ENCODE measurements around the gene DOK7.

Gene DOK7

DNA sequence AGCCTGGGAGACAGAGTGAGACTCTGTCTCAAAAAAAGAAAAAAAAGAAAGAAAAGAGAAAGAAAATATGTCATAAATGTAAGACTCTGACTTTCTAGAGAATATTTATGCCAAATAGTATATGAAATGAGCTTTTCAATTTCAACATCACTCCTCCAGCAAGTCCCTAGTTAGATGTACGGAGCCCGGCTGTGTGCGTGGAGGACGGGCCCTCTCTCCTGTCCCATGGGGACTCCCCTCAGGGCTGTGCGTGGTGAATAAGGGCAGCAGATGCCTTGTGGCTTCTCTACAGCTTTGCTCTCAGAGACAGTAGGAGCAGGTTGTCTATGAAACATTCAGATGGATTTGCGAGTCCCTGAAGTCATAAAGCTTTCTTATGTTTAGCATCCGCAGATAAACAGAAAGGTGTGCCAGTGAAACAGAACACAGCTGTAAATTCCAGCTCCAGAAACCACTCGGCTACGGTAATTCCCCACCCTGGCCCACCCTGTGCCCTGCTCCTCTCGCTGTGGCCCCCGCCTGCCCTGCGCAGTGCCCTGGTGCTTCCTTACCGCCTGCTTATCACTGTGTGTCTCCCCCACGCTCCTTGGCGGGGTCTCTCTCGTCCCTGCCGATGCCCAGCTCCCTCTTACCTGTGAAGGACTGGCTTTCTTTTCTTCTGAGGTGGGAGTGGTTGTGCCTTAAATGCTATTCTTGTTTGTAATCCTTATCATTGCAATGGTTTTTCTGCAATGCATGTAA lies 35.2 kb upstream of the DOK7 start:
- no peak for DNase-seq (ENCODE audit: low read depth)

DNA sequence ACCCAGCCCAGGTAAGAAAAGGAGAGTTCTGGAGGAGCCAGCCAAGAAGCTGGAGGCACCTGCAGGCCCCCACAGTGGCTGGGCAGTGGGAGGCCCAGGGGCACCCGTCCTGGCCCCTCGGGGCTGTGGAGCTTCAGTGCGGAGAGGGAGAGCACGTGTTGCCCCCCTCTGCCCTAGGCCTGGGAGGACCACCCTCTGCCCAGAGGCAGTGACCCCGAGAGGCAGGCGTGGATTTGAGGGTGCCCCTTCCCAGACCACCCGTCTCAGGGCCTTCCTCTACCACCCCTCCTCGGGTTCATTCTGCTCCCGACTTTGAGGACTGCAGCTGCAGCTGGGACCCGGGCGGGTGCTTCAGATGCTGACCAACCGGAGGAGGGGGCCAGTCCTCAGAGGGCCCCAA lies 33.5 kb upstream of the DOK7 start:
- no peak for DNase-seq (ENCODE audit: low read depth)

DNA sequence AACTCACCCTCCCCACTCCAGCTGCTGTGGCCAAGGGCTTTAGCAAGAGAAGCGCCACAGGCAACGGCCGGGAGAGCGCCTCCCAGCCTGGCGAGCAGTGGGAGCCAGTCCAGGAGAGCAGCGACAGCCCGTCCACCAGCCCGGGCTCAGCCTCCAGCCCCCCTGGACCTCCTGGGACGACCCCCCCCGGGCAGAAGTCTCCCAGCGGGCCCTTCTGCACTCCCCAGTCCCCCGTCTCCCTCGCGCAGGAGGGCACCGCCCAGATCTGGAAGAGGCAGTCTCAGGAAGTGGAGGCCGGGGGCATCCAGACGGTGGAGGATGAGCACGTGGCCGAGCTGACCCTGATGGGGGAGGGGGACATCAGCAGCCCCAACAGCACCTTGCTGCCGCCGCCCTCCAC lies 32.6 kb upstream of the DOK7 start:
- no peak for DNase-seq (ENCODE audit: low read depth)

DNA sequence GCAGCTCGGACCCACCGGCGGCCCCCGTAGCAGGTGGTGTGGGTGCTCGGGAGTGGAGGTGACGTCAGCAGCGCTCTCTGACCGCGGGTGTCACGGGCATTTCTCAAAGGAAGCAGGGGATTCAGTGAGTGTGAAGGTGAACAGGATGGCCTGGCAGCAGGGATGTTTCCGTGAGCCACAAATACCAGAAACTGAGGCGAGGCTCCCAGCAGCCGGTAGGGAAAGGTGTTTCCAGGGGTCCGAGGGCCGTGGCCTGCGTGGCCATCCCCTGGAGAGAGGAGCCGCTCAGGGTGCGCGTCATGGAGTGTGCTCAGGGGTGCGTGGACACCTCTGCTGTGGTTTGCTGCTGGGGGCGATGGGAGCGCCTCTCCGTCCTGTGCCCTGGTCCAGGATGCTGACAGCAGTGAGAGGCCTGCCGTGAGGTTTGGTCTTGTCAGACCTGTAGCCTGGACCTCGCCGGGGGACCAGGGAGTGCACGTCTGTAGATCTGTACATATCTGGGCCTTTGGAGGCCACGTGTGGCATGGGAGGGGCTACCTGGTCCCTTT lies 31.6 kb upstream of the DOK7 start:
- no peak for DNase-seq (ENCODE audit: low read depth)

DNA sequence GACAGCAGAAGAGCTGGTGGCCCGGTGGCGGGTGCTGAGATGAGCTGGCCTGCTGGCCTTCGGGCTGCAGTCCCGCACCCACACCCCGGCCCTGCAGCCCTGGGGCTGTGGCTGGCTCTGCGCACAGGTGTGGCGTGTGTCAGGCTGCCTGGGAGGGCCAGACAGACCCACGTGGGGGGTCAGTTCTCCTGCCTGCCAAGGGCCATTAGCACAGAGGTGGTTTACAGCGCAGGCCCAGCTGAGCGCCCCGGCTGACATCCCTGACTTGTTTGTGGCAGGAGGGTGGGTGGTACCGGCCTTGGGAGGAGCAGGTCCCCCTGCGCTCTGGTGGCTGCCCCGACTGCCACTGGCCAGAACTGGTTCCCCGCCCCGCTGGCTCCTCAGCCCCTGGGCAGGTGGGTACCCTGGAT lies 30.7 kb upstream of the DOK7 start:
- DNase-seq (ENCODE audit: low read depth) = no peak

DNA sequence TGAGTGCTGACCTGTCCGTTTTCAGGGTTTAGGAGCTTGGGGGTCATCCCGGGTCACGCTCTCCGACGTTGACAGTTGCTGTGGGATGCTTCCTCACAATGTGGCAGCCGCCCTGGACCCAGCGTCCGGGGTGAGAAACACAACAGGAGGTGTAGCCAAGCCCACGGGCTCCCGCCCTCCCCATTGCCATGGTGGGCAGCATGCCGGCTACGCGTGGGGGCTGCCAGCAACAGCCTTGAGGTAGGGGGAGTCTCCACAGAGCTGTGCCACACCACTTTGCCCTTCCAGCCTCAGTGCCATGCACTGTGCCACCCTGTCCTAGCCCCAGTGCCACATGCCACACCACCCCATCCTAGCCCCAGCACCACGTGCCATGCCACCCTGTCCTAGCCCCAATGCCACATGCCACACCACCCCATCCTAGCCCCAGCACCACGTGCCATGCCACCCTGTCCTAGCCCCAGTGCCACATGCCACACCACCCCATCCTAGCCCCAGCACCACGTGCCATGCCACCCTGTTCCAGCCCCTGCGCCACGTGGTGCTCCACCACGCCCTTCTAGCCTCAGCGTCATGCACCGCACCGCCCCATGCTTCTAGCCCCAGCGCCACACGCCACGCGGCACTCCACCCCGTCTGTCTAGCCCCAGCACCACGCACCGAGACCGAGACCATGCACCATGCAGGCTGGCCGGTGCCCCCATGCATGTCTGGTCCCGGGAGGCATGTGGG lies 29.8 kb upstream of the DOK7 start:
- no peak for DNase-seq (ENCODE audit: low read depth)

DNA sequence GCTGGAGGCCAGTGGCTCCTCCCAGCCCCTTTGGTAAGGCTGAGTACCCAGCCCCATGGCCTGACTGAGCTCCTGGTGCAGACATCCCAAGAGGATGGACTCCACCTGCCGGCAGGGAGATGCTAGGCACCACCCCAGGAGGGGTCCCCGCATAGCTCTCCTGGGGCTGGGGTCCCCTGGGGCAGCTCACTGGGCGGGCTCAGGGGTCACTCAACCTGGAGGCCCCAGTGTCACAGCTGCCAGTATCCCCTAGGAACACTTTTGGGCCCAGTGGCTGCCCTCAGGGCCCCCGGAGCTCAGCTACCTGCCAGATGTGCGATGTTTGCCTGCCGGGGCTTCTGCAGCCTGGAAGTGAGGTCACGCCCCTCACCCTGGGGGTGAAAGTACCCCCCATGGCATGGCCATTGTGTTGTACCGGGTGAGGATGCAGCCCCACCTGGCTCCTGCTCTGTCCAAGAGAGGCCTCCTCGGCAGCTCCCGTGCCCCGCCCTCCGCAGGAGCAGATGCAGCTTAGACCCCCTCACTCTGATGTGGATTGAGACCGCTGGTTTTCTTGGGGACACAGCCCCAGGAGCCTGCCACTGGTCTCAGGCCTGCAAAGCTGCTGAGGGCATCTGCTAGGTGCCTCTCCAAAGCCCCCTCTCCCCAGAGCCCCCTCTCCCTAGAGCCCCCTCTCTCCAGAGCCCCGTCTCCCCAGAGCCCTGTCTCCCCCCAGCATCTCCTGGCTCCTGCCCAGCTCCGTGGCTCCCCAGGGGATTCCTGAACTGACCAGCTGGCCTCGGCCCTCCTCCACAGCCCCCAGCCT lies 28.0 kb upstream of the DOK7 start:
- no peak for DNase-seq (ENCODE audit: low read depth)

DNA sequence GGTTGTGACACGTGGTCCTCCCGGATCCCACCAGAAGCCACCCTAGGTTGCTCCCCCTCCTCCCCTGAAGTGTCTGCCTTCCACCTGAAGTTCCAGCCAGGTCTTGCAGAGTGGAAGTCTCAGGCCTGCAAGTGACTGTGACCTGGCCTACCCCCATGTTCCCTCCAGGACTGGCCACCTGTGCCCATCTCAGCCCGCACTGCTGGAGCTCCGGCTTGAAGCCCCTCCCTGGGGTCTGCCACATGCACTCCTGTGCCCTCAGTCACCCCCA lies 27.5 kb upstream of the DOK7 start:
- no peak for DNase-seq (ENCODE audit: low read depth)

DNA sequence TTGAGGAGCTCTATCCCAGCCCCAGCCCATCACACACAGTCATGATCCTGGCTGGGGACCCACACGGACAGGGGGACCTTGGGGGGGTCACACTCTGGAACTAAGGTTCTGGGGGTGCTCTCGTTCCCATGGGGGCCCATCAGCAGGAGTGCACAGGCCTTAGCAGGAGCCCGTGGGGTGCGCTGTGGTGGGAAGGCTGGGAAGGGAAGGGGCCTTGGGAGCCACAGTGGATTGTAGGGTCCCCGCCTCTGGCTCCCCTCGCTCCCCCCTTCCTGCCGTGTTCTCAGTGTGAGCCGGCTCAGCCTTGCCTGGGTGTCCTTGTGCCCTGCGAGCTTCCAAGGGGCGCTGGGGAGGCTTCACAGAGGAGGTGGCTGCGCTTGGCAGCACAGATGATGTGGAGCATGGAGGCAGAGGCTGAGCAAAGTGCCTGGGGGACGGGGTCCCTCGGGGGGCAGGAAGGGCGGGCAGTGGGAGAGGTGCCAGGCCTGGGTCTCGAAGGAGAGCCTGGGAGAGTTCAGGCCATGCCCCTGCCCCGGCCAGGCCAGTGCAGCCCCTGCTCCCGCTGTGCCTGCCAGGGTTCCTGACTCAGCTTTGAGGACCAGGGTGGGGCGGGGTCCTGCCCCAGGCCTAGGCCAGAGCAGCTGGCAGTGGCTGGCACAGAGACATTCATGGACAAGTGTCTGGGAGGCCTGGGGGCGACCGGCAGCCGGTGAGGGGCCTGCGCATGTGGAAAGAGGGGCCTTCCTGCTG lies 26.9 kb upstream of the DOK7 start:
- DNase-seq (ENCODE audit: low read depth) = no peak

DNA sequence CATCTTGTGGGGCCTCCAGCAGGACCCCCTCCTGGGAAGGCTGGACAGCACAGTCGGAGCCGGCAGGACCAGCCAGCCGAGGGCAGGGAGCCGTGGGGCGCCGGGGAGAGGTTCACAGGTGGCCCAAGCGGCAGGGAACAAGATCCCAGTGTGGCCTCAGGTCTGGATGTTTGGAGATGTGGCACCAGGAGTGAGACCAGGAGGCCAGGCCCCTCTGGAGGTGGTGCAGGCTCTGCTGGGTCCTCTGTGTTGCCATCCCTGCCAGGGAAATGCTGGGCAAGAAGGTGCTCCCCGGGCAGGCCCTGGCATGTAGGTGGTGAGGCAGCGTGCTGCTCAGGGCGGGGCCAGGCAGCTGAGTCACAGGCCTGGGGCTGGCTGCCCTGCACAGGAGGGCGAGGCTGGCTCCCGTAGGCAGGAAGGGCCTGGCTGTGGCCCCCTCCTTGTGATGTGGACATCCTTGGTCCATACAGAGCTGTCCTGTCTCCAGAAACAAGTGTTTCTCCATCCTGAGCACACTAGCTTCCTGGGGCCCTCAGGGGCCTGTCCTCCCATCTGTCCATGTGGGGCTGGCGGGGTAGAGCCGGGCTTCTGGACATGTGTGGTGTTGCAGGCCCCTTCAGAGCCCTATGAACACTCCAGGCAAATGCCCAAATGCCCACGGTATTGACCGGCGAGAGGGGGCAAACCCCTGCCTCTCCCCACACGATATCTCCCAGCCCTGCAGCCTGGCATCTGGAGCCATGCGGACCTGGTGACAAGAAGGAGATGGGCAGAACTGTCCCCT lies 26.1 kb upstream of the DOK7 start:
- no peak for DNase-seq (ENCODE audit: low read depth)

DNA sequence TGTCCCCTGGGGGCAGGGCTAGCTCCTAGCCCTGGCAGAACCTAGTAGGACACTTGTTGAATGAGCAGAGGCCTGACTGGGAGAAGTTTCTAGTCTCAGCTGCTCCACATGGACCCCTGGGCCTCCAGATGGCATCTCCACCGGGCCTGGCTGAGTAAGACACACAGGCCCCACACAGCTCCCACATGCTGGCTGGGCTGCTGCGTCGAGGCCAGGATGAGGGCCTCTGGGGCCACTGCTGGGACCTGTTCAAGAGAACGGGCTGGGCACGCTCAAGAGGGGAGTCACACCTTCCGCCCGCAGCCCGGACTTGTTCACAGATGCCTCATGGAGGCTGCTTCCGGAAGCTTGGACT lies 25.5 kb upstream of the DOK7 start:
- DNase-seq (ENCODE audit: low read depth) = no peak

DNA sequence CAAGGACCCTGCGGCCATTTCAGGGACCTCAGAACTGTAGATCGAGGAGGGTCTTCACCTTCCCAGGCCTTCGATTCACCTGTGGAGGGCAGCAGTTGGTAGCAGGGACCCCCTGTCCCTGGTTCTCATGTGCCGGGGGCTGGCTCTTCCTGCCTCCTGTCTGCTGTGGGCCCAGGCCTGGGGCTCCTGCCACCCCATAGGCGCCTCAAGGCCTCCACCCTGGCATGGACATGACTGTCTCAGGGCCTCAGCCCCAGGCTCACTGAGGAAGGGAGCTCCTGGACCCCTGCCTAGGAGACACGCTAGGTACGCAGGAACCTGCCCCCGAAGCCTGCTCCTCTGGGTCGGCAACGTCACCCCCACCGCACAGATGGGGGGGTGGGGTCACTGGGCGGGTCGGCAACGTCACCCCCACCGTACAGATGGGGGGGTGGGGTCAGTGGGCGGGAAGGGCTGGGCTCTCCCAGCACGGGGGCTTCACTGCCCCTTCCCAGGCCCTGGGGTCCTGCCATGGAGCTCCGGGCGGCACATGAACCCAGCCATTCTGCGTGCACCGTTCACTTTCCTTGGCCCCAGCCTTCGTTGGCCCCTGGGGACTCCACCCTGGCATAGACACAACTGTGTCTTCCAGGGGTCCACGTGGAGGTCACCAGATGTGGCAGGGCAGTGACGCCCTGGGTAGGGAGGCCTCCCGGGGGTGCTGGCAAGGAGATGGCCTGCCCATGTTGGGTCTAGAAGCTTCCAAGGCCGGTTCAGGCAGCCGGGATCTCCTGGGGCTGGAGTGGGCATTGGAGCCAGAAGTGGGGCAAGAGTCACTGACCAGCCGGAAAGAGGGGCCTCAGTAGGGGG lies 24.9 kb upstream of the DOK7 start:
- no peak for DNase-seq (ENCODE audit: low read depth)

DNA sequence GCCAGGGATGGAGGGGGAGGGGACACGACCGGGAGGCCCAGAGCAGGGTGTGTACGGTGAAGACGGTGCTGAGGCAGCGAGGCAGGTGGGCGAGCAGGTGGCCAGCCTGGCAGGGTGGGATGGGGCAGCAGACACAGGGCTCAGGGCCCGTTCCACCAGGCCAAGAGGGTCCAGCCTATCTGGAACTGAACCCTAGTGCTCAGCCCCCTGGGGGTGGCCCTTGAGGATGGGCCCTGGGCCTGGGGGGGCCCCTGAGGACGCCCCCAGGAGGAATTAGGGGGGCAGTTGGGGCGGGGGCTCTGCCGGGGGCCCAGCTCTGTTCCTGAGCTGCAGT lies 24.3 kb upstream of the DOK7 start:
- DNase-seq (ENCODE audit: low read depth) = no peak

DNA sequence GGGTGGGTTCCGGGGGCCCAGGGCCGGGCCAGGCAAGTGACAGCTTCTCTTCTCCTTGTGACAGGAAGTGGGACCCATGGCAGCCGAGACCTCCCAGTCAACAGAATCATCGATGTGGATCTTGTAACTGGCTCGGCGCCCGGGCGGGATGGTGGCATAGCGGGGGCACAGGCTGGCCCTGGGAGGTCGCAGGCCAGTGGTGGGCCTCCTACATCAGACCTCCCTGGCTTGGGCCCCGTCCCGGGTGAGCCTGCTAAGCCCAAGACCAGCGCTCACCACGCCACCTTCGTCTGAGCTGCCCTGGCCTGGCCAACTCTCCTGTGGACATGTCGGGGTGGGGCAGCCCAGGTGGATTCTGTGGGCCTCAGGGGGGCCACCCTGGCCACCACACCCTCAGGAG lies 23.7 kb upstream of the DOK7 start:
- no peak for DNase-seq (ENCODE audit: low read depth)

DNA sequence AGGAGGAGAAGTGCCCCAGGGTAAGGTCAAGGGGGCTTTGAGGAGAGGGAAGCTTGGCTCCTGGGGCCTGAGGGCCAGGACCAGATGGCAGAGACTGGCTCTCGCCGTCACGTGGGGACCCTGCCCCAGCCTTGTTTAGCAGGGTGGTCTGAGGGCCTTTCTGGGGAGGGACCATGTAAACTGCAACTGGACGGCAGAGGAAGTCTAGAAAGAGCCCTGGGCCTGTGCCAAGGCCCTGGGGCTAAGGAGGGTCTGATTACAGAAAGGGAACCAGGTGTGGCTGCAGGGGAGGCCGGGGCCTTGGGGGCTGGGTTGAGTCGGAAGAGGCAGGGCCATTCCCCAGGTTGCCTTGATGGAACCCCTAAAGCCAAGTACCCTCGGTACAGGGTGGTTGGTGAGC lies 23.1 kb upstream of the DOK7 start:
- no peak for DNase-seq (ENCODE audit: low read depth)

DNA sequence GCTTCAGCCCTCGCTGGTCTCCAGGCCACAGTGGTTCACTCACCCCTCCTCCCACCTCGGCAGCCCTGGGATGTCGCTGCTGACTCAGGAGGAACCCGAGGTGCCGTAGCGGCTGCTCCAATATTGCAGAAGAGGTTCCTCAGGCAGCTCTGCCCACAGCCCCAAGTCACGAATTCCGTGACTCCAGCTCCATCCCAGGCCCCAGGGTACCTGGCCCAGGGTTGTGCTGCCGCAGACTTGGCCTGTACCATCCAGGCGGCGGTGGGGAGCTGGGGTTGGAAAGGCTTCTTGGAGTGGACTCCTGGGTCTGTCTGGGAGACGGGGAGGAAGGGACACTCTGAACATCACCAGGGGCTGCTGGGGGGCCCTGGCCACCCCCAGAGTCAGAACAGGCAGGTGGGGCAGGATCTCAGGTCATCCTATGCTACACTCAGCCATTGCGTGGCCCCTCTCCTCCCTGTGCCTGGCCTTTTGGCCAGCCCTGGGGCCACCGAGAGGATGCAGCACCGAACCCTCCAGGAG lies 22.1 kb upstream of the DOK7 start:
- no peak for DNase-seq (ENCODE audit: low read depth)

DNA sequence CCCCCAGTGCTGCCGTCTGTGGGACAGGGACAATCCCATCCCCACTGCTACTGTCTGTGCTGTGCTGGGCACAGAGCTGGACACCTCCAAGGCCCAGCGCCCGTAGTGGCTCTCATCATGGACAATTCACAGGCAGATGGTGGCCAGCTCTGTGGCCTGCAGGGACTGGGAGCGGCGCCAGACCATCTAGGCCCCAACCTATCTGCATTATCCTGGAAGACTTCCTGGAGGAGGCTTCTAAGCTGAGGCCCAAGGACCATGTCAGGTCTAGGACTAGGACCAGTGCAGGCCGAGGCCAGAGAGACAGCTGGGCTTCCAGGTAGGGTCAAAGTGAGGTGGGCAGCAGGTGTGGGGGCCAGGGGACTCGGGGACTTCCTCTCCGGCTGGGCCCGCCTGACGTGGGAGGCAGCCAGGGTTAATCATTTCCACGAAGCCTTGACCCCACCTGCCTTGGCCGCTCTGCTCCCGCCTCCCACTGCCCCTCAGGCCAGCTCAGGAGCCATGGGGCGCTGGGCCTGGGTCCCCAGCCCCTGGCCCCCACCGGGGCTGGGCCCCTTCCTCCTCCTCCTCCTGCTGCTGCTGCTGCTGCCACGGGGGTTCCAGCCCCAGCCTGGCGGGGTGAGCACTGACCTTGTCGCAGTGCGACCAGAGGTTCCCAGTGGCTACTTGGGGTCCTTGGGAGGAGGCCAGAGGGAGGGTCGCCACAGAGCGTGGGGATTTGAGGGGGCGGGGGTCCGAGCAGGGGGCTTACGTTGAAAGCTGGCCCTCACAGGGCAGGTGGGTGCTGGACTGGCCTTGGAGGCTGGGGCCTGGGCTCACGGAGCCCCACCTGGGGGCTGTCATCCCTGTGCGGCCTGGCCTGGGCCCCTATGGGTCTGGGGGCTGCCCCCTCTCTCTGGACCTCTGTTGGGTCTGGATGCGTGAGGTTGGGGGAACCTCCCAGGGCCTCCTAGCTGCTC lies 21.3 kb upstream of the DOK7 start, which contains the start of gene HGFAC:
TSS of gene HGFAC (plus strand) at position 468 of the 959 bp plus-strand sequence. CDS start at position 502, 34 bp downstream.
- DNase-seq (ENCODE audit: low read depth) = no peak

DNA sequence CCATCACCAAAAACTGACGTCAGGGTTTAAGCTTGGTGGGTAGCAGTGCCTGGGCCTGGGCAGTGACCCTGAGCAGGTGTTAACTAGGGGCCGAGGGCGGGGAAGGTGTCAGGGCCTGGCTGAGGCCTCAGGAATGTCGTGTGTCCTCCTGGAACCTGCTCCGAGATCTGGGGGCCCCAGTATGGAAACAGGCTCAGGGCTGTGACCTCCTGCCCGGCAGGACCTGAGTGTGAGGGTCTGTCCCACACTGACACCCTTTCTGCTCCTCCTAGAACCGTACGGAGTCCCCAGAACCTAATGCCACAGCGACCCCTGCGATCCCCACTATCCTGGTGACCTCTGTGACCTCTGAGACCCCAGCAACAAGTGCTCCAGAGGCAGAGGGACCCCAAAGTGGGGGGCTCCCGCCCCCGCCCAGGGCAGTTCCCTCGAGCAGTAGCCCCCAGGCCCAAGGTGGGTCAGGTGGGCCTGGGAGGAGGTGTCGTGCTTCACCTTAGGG lies 20.6 kb upstream of the DOK7 start:
- DNase-seq (ENCODE audit: low read depth) = no peak

Data from activated T-helper 9 cell treated with anti-CD3 and anti-CD28 coated beads, Interleukin-2, amount 50 U/mL, for 16 hours (primary cell).